Measurements from ENCODE around the gene SEMA5B.

The SEMA5B gene

GRCh38 chr3:122921791-122922651, 105.5 kb downstream of the SEMA5B start:
- H3K4me3 ChIP-seq (replicated peaks; ENCODE audit: low read depth, low read length) = no peak overlapping the region
- no peak for DNase-seq (ENCODE audit: extremely low read depth, low read depth)
- TF ChIP-seq, protein P1, sequence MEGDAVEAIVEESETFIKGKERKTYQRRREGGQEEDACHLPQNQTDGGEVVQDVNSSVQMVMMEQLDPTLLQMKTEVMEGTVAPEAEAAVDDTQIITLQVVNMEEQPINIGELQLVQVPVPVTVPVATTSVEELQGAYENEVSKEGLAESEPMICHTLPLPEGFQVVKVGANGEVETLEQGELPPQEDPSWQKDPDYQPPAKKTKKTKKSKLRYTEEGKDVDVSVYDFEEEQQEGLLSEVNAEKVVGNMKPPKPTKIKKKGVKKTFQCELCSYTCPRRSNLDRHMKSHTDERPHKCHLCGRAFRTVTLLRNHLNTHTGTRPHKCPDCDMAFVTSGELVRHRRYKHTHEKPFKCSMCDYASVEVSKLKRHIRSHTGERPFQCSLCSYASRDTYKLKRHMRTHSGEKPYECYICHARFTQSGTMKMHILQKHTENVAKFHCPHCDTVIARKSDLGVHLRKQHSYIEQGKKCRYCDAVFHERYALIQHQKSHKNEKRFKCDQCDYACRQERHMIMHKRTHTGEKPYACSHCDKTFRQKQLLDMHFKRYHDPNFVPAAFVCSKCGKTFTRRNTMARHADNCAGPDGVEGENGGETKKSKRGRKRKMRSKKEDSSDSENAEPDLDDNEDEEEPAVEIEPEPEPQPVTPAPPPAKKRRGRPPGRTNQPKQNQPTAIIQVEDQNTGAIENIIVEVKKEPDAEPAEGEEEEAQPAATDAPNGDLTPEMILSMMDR (IDR thresholded peaks at IDR 0.05; ENCODE audit: low read depth, low read length, missing control alignments) = no peak

- H3K4me3 ChIP-seq (replicated peaks; ENCODE audit: low read depth, low read length) = no peak overlapping the region
- DNase-seq (ENCODE audit: extremely low read depth, low read depth) = no peak
- TF ChIP-seq, protein P1 (IDR thresholded peaks at IDR 0.05; ENCODE audit: low read depth, low read length, missing control alignments) = no peak
These were observed 106.6 kb downstream of the SEMA5B start for GRCh38 chr3:122920986-122921385.

DNA sequence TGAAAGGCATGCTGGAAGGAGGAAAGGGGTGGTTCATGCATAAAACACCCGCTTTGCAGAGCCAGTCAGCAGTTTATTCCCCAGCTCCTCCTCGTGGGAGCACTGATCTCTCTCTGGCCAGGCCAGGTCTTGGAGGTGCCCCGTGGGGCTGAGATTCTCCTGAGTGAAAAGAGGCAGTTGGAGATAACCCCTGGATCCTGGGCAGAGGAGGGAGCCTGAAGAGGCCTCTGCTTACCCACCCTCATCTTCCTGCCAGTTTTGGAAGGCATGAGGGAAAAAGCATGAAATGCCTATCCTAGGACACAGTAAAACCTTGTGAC, 108.3 kb downstream of the SEMA5B start:
- DNase-seq (ENCODE audit: extremely low read depth, low read depth) = no peak
- H3K4me3 ChIP-seq (replicated peaks; ENCODE audit: low read depth, low read length) = no peak overlapping the region
- TF ChIP-seq, protein P1 (IDR thresholded peaks at IDR 0.05; ENCODE audit: low read depth, low read length, missing control alignments) = no peak

DNA sequence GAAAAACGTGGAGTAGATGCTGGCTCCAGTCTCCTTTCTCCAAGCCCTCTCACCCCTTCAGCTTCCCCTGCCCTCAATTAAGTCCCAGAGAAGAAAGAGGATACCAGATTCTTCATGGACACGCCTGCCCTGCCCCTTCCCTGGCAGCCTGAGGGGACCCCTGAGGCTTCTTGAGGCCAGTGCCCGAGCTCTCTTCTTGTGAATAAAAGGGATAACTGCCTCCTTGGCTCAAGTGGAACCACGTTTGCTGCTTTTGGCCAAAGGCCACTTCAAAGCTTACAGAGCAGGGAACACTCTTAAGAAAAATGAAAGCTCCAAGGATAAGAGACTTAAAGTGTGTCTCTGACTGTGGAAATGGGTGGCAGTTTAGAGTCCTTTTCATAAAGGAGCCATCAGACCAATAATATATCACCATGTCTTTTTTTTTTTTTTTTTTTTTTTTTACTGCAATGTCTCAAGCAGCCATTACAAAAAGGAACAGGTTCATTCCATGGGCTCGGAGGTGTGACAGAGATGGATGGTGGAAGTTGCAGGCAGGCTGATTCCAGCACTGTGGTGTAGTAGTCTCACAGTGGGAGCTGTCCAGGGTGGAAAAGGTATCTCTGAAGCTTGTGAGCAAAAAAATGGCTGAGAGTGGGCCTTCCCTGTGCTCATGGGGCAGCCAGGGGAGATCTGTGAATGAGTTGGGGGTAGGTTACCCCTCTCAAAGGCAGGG, 108.8 kb downstream of the SEMA5B start:
- TF ChIP-seq, protein P1 (IDR thresholded peaks at IDR 0.05; ENCODE audit: low read depth, low read length, missing control alignments) = no peak
- H3K4me3 ChIP-seq (replicated peaks; ENCODE audit: low read depth, low read length) = no peak overlapping the region
- no peak for DNase-seq (ENCODE audit: extremely low read depth, low read depth)

- no peak for DNase-seq (ENCODE audit: extremely low read depth, low read depth)
- TF ChIP-seq, protein P1 (IDR thresholded peaks at IDR 0.05; ENCODE audit: low read depth, low read length, missing control alignments) = no peak
These were observed 110.2 kb downstream of the SEMA5B start for GRCh38 chr3:122917412-122917811.

GRCh38 chr3:122916580-122916979, 111.0 kb downstream of the SEMA5B start:
- DNase-seq (ENCODE audit: extremely low read depth, low read depth) = no peak
- TF ChIP-seq, protein P1 (IDR thresholded peaks at IDR 0.05; ENCODE audit: low read depth, low read length, missing control alignments) = no peak
- H3K4me3 ChIP-seq (replicated peaks; ENCODE audit: low read depth, low read length) = no peak overlapping the region

More at GRCh38 chr3:122917412-122917811, 110.2 kb downstream of the SEMA5B start:
- H3K4me3 ChIP-seq (replicated peaks; ENCODE audit: low read depth, low read length) = no peak overlapping the region

All from HFF-Myc (cell line).